Duodenal mucosa (tissue), 2 donors: ENCODE measurements around the gene ACTR1B.

ENCODE experiments used
- H3K27ac ChIP-seq: one replicate; pipeline ENCODE4 v1.7.0; 2013; ENCODE audit warnings: low read depth, low read length
- H3K27me3 ChIP-seq, 2 donors: one replicate each; pipeline ENCODE4 v1.7.0; 2013; ENCODE audit warnings: low read length in 2 of 2, control low read depth in 1 of 2; ENCODE audit not compliant: insufficient read depth in 2 of 2, control insufficient read depth in 1 of 2
- H3K36me3 ChIP-seq, 2 donors: one replicate each; pipeline ENCODE4 v1.7.0; 2013; ENCODE audit warnings: low read length in 2 of 2, control low read depth in 1 of 2; ENCODE audit not compliant: insufficient read depth in 2 of 2, control insufficient read depth in 1 of 2
- H3K4me1 ChIP-seq, 2 donors: one replicate each; pipeline ENCODE4 v1.7.0; 2013; ENCODE audit warnings: low read length in 2 of 2, control low read depth in 1 of 2; ENCODE audit not compliant: insufficient read depth in 2 of 2, control insufficient read depth in 1 of 2
- H3K4me3 ChIP-seq, 2 donors: one replicate each; pipeline ENCODE4 v1.7.0; 2013; ENCODE audit warnings: low read length in 2 of 2, low read depth in 1 of 2
- H3K9ac ChIP-seq, 2 donors: one replicate each; pipeline ENCODE4 v1.7.0; 2013; ENCODE audit warnings: low read length in 2 of 2, low read depth in 1 of 2
- H3K9me3 ChIP-seq, 2 donors: one replicate each; pipeline ENCODE4 v1.7.0; 2013; ENCODE audit warnings: low read length in 2 of 2, control low read depth in 1 of 2; ENCODE audit not compliant: control insufficient read depth in 1 of 2

The ACTR1B gene

GRCh38 chr2:97703741-97704140 lies 39.9 kb upstream of the ACTR1B start:
- Histone ChIP-seq H3K9ac (no peak overlapping the region), H3K9me3 (no peaks in the 10 kb centered on the region), H3K36me3 (no peaks in the 10 kb centered on the region), H3K4me3 (no peak overlapping the region), H3K27me3 (no peaks in the 10 kb centered on the region), H3K4me1 (peaks cover 13 to 17% of the 10 kb centered on the region in 2 donors), H3K27ac (no peak overlapping the region)

GRCh38 chr2:97702731-97703470 lies 39.1 kb upstream of the ACTR1B start:
- no peaks in the 10 kb centered on the region for H3K36me3 ChIP-seq
- peaks cover 8 to 10% of the 10 kb centered on the region in 2 donors for H3K4me1 ChIP-seq
- no peak overlapping the region for H3K27ac ChIP-seq
- H3K27me3 ChIP-seq: no peaks in the 10 kb centered on the region
- no peak overlapping the region for H3K9ac ChIP-seq
- H3K9me3 ChIP-seq: no peaks in the 10 kb centered on the region
- H3K4me3 ChIP-seq: no peak overlapping the region

- Histone ChIP-seq H3K4me3 (no peak overlapping the region), H3K36me3 (no peaks in the 10 kb centered on the region), H3K9me3 (no peaks in the 10 kb centered on the region), H3K9ac (no peak overlapping the region), H3K27ac (no peak overlapping the region), H3K4me1 (peaks cover under 1 to 3% of the 10 kb centered on the region in 2 donors), H3K27me3 (no peaks in the 10 kb centered on the region)
These were observed 38.1 kb upstream of the ACTR1B start for GRCh38 chr2:97701851-97702465.

GRCh38 chr2:97701186-97701585 lies 37.3 kb upstream of the ACTR1B start:
- Histone ChIP-seq H3K4me1 (peaks cover 0 to 6% of the 10 kb centered on the region in 2 donors), H3K36me3 (no peaks in the 10 kb centered on the region), H3K27ac (no peak overlapping the region), H3K27me3 (no peaks in the 10 kb centered on the region), H3K9me3 (no peaks in the 10 kb centered on the region), H3K9ac (no peak overlapping the region), H3K4me3 (no peak overlapping the region)

GRCh38 chr2:97699765-97700444 lies 36.1 kb upstream of the ACTR1B start:
- Histone ChIP-seq H3K9me3 (no peaks in the 10 kb centered on the region), H3K4me1 (peaks cover 0 to 6% of the 10 kb centered on the region in 2 donors), H3K36me3 (no peaks in the 10 kb centered on the region), H3K27ac (no peak overlapping the region), H3K27me3 (no peaks in the 10 kb centered on the region), H3K4me3 (no peak overlapping the region), H3K9ac (no peak overlapping the region)

- Histone ChIP-seq H3K9ac (no peak overlapping the region), H3K27ac (no peak overlapping the region), H3K4me1 (peaks cover 0 to 6% of the 10 kb centered on the region in 2 donors), H3K4me3 (no peak overlapping the region), H3K9me3 (no peaks in the 10 kb centered on the region), H3K36me3 (no peaks in the 10 kb centered on the region), H3K27me3 (no peaks in the 10 kb centered on the region)
These were observed 34.7 kb upstream of the ACTR1B start for GRCh38 chr2:97698530-97698929.

DNA sequence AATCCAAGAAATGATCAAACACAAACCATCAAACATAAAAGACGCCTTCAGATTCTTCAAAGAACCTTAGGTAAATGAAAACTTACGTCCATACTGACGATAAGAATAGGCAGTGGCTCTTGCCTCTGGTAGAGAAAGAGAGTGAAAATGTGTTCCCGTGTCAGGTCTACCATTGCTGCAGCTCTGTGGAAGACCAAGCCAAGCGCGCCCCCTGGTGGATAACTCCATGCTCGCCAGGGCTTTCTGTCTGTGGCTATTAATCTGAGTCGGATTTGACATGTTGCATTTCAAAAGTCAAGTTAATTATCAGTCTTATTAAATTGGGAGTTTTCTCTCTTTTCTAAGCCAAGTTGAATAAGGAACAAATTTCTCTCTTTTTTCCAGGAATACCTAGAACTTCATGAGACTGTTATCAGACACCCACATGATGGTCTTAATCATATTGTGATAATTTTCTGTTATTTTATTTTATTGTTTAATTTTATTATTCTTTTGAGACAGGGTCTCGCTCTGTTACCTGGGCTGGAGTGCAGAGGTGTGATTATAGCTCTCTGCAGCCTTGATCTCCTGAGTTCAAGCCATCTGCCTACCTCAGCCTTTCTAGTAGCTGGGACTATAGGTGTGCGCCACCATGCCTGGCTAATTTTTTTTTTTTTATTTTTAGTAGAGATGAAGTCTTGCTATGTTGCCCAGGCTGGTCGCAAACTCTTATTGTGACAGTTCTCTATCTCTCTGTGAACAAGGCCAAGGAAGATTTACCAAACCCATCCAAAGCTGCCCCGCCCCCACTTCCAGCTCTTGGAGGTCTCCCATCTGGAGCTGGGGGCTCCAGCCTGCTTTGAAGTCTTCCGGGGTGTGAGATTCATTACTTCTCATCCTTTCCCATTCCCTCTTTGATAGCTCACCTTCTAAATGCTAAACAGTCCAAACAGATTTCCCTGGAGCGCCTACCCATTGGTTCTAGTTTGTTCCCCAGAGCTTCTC lies 33.7 kb upstream of the ACTR1B start:
- Histone ChIP-seq H3K27me3 (no peaks in the 10 kb centered on the region), H3K36me3 (no peaks in the 10 kb centered on the region), H3K4me3 (no peak overlapping the region), H3K4me1 (peaks cover 0 to 6% of the 10 kb centered on the region in 2 donors), H3K27ac (no peak overlapping the region), H3K9me3 (no peaks in the 10 kb centered on the region), H3K9ac (peak overlapping the region in 1 of 2 donors; percentile 7)

- Histone ChIP-seq H3K4me1 (peaks cover 0 to 6% of the 10 kb centered on the region in 2 donors), H3K27ac (no peak overlapping the region), H3K27me3 (no peaks in the 10 kb centered on the region), H3K36me3 (no peaks in the 10 kb centered on the region), H3K9ac (no peak overlapping the region), H3K9me3 (no peaks in the 10 kb centered on the region), H3K4me3 (no peak overlapping the region)
These were observed 31.9 kb upstream of the ACTR1B start for GRCh38 chr2:97695744-97696143.

DNA sequence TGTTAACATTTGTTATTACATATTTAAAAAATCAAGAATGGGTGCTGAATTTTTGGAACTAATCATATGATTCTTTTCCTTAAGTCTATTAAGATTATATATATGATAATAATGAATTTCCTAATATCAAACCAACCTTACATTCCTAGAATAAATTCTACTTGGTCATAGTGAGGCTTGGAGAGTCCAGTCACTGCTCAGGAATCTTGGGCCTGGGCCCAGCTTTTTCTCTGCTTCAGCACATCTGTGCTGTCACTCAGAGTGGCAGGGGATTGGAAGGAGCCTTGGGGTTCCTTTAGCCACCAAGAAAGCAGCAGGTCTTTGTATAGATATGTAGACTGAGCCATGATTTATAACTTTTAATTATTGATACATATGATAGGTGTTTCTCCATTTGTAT lies 29.6 kb upstream of the ACTR1B start:
- Histone ChIP-seq H3K9me3 (no peaks in the 10 kb centered on the region), H3K36me3 (no peaks in the 10 kb centered on the region), H3K4me3 (no peak overlapping the region), H3K4me1 (peaks cover 0 to 6% of the 10 kb centered on the region in 2 donors), H3K9ac (no peak overlapping the region), H3K27me3 (no peaks in the 10 kb centered on the region), H3K27ac (no peak overlapping the region)
